Stimulated activated CD4-positive, alpha-beta T cell treated with anti-CD3 and anti-CD28 coated beads, Interleukin-4, amount 100 ng/mL, for 48 hours (primary cell): ENCODE data around the gene PDZD7.
"Not testable (repeated sequence)": the region's sequence is repeated elsewhere in the genome, so short reads cannot be mapped to it uniquely, and the experiment has no call there.

ENCODE experiments used
- DNase-seq, 2 donors: peaks; one replicate each; pipeline ENCODE4 v3.0.0-alpha.2; 2020; ENCODE audit warnings: low read depth in 2 of 2

The PDZD7 gene

GRCh38 chr10:101040851-101041250 lies 9.9 kb upstream of the PDZD7 start:
- DNase-seq, result no peak

GRCh38 chr10:101040061-101040460 lies 9.1 kb upstream of the PDZD7 start:
- no peak for DNase-seq

DNA sequence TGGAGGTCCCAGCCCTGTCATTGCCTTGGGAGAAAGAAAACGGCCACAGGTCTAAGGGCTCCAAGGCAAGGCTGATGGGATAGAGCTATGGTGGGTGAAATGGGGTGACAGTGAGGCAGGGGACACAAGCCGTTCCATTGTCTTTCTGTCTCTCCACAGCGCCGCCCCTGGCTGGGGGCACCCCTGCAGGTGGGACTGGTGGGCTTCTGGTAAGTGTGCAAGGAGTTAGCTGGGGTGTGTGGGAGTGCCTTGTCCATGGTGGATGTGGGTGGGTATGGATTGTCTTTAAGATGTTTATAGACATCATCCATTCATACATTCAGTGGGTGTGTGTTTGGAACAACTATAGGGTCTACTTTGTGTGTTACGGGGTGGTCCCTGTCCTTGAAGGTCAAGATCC lies 7.6 kb upstream of the PDZD7 start:
- DNase-seq, result no peak

GRCh38 chr10:101036726-101037125 lies 5.8 kb upstream of the PDZD7 start:
- DNase-seq, result no peak

DNA sequence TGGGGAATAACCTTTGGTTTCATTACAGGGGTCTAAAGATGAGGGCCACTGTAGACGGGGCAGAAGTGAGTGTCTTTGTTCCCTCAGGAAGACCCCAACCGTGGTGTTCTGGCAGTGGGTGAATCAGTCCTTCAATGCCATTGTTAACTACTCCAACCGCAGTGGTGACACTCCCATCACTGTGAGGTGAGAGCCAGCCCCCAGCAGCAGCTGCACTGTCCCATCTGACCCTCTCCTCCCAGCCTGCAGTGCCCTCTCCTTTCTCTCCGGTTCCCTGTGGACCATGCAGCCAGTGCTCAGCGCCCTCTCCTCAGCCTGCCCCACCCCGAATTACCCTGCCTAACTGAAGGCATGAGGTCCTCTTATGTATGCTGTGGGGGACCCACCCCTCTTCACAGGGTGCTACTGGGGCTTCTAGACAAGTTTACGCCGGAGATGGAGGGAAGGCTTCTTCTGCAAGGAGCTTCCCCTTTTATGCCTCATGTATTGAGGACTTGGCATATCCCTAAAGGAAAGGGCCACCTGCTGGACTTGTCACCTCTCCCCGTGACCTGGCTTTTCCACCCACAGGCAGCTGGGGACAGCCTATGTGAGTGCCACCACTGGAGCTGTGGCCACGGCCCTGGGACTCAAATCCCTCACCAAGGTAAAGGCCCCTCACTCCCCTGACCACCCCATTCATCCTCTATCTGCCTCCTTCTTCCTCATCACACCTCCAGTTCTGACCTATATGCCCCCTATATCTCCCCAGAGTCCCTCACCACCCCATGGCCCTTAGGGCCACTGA lies 5.2 kb upstream of the PDZD7 start:
- no peak for DNase-seq

DNA sequence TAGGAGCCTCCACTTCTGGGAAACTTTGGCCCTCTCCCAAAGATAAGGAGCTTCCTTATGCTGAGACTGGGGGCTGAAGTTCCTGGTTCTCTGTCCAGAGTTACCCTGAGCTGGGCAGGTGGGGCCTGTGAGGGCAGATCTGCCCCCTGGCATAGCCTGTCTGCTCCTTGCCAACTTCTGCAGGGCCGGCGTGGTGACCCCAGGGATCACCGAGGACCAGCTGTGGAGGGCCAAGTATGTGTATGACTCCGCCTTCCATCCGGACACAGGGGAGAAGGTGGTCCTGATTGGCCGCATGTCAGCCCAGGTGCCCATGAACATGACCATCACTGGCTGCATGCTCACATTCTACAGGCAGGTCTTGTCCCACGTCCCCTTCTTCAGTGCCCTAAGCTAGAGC lies 4.4 kb upstream of the PDZD7 start:
- no peak for DNase-seq

- DNase-seq, result not testable (repeated sequence)
These were observed 3.5 kb upstream of the PDZD7 start for GRCh38 chr10:101034404-101034803.

- no peak for DNase-seq
These were observed 2.3 kb upstream of the PDZD7 start for GRCh38 chr10:101033276-101033675.

GRCh38 chr10:101032637-101033224 lies 1.8 kb upstream of the PDZD7 start:
- peak; percentile 22 to 55 for DNase-seq

DNA sequence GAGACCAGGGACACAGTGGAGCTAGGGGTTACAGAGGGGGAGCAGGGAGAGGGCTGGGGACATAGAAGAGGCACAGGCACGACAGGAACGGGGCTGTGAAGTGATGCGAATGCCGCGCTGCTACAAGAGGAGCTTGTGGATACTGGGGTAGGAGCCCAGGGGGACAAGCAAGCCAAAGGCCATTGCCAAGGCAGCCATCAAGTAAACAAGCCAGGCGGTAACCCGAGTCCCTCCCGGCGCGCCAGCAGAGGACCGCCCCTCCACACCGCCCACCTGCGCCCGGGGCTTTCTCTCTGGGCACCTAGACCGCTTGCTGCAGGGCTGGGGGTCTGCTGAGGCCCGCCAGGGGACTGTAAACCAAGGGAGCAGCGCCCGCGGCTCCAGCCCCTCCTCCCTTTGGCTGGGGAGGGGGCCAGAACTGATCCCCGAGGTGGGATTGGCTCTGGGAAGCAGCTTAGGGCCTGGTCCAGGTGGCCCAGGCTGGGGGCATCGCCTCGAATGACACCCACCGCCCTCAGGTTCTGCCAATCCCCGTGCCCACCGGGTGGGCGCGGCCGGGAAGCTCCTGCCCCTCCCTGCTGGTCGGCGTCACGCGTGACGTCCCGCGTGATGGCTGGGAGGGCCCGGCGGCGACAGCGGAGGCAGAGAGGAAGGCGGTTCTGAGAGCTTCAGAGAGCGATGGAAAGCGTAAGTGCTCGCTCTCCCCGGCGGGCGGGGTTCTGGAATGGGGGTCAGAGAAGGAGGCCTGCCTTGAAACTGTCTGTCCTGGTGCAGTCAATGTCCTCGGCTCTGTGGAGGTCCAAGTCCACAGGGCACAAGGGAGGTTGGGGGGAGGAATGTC lies 1.1 kb upstream of the PDZD7 start:
- DNase-seq, result peak; percentile 62 to 63

DNA sequence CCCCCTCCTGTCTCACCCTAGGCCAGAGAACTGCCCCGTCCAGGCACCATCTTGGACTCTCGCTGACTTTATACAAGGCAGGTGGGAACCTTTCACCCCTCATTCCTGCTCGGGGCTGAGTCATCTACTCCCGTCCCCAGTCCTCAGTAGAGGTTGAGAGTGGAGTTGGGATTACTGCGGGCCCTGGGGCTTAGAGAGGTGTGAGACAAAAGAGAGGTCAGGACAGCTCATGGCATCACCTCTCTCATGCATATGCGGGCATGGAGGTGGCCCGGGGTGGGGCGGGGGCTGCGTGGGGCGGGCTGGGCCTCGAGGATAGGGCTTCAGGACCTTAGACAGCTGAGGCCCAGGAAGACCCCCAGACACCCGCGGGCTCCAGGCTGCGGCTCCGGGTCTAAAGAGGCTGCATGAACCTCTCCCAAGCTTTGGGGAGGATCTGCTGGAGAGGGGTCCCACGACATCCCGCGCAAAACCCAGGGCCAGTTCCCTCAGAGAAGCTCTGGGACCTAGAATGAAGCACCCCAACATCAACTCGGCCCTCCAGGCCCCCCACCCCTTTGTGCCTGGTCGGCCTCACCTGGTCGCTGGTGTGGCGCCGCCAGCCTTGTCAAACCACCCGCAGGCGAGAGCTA lies 317 bp downstream of the PDZD7 start:
- no peak for DNase-seq

- DNase-seq, result no peak
These were observed 1.2 kb downstream of the PDZD7 start for GRCh38 chr10:101029520-101030295.

GRCh38 chr10:101028446-101029337 lies 2.2 kb downstream of the PDZD7 start:
- no peak for DNase-seq

DNA sequence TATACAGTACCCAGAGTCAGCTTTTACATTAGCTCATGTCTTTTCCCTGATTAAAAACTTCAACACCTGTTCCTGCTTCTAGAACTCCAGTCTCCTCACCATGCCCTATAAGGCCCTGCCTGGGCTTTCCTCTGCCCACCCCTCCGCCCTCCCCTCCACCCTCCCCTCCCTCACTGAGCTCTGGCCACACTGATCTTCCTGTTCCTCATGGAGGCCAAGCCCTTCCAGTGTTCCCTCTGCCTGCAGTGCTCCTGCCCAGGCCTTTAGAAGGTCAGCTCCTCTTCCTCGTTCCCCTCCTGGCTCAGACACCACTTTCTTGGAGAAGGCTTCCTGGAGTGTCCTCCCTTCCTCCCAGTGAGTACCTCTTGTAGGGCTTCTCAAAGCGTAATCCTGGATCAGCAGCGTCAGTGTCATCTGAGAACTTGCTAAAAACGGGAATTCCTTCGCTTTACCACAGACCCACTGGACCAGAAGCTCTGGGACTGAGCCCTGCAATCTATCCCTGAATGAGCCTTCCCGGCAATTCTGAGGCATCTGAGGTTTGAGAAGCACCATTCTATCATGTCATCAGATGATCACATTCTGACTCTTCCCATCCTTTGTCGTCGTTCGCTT lies 3.7 kb downstream of the PDZD7 start:
- no peak for DNase-seq

- DNase-seq, result no peak
These were observed 7.8 kb downstream of the PDZD7 start for GRCh38 chr10:101022967-101023705.

GRCh38 chr10:101021692-101022251 lies 9.2 kb downstream of the PDZD7 start:
- DNase-seq, result no peak

DNA sequence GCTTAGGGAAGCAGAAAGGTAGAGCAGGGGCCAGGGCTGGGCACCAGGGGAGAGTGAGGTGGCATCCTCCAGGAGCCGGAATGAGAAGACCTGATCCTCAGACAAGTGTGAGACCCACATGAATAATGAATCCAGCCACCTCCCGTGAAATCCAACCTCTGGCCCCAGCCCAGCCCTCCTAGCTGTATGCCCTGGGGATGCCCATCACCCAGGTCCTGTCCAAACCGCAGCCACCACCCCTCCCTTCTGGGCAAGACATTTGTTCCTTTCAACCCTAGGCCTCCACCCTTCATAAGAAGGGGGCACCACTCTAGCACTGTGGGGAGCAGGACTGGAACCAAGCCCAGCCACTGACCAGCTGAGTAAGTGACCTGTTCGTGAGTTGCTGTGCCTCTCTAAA lies 9.7 kb downstream of the PDZD7 start:
- no peak for DNase-seq

DNA sequence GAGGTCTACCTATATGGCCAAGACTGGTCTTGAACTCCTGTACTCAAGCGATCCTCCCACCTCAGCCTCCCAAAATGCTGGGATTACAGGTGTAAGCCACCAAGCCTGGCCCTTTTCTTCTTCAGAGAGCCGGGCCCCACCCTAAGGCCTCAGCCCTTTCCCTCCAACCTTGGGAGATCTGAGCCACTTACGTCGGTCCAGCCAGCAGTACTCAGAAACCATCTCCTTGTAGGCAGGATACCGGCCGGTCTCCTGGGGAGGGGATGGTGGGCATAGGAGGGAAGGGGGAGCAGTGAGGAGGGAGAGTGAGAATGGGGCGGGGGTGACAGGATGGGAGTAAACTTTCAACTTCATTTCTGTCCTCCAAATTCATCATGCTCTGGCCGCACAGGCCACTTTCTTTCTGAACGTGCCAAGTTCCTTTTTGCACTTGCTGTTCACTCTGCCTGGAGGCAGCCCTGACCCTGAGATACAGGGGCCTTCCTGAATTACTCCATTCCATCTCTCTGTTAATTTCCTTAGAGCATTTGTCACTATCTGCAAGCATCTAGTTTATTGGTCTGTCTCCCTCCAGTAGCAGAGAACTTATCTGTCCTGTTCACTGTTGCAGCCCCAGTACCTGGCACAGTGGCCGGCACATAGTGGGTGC lies 10.4 kb downstream of the PDZD7 start:
- DNase-seq, result no peak

DNA sequence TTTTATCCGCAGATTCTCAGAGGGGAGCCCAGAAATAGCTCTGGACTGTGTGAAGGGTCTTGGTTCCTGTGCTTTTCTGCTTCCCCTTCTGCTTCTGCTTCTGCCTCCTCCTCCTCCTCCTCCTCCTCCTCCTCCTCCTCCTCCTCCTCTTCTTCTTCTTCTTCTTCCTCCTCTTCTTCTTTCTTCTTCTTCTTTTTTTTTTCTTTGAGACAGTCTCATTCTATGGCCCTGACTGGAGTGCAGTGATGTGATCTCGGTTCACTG lies 11.6 kb downstream of the PDZD7 start:
- DNase-seq, result no peak
